ENCODE data around the gene ZFYVE21.

The ZFYVE21 gene

DNA sequence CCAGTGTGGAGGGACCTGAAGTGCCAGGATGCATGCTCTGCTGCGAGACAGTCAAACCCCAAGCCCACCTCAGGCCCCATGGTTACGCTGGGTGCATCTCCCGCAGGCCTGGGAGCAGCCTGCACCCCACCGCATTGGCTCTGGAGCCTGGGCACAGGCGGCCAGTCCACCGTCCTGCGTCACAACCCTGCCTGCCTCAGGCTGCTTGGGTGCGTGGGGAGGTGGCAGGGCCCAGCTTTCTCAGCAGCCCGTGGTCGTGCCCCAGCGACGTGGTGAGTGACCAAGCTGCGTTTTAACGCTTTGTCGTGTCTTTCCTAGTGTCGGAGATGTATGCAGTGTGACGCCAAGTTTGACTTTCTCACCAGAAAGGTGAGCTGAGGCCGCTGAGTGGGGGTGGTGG, 10.9 kb downstream of the ZFYVE21 start:
- no peaks in the 10 kb centered on the region for H3K27me3 ChIP-seq (replicated peaks)
- in situ Hi-C loops (cut with HindIII; ENCODE audit: low pct_ligation_motif_present, low sequenced_read_pairs) = no loop called here
- no peak overlapping the region for H3K27ac ChIP-seq
- H3K36me3 ChIP-seq (replicated peaks) = peaks cover 14% of the 10 kb centered on the region
- no peak for DNase-seq
- TF ChIP-seq, protein P1, sequence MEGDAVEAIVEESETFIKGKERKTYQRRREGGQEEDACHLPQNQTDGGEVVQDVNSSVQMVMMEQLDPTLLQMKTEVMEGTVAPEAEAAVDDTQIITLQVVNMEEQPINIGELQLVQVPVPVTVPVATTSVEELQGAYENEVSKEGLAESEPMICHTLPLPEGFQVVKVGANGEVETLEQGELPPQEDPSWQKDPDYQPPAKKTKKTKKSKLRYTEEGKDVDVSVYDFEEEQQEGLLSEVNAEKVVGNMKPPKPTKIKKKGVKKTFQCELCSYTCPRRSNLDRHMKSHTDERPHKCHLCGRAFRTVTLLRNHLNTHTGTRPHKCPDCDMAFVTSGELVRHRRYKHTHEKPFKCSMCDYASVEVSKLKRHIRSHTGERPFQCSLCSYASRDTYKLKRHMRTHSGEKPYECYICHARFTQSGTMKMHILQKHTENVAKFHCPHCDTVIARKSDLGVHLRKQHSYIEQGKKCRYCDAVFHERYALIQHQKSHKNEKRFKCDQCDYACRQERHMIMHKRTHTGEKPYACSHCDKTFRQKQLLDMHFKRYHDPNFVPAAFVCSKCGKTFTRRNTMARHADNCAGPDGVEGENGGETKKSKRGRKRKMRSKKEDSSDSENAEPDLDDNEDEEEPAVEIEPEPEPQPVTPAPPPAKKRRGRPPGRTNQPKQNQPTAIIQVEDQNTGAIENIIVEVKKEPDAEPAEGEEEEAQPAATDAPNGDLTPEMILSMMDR (IDR thresholded peaks at IDR 0.05; ENCODE audit: low read depth, low read length, missing control alignments) = no peak
- no peak overlapping the region for H3K4me3 ChIP-seq (ENCODE audit: low read depth, low read length)

DNA sequence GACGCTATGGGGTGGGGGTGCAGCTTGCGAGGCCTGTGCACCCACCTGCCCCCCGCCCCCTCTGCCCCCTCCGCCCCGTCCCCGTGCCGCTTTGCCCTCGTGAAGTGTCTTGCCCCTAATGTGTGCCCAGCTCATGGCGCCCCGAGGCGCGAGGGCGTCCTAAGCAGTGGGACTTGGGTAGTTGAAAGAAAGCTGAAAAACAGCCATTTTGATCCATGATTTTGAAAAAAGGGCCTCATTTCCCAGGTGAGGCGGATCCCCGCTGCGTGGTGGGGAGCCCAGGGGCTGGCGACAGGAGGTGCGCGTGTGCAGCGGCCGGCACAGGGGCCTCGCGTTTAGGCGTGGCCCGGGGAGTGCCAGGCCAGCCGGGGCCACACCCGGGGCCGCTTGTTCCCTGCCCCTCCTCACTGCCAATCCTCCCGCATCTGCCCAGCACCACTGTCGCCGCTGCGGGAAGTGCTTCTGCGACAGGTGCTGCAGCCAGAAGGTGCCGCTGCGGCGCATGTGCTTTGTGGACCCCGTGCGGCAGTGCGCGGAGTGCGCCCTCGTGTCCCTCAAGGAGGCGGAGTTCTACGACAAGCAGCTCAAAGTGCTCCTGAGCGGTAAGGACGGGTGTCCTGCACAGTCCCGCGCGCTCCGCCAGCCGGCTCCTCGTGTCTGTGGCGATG, 11.8 kb downstream of the ZFYVE21 start:
- TF ChIP-seq, protein P1 (IDR thresholded peaks at IDR 0.05; ENCODE audit: low read depth, low read length, missing control alignments) = no peak
- peaks cover 14% of the 10 kb centered on the region for H3K36me3 ChIP-seq (replicated peaks)
- in situ Hi-C loops (cut with HindIII; ENCODE audit: low pct_ligation_motif_present, low sequenced_read_pairs) = no loop called here
- no peak overlapping the region for H3K27ac ChIP-seq
- no peak for DNase-seq
- H3K4me3 ChIP-seq (ENCODE audit: low read depth, low read length) = no peak overlapping the region
- no peaks in the 10 kb centered on the region for H3K27me3 ChIP-seq (replicated peaks)

DNA sequence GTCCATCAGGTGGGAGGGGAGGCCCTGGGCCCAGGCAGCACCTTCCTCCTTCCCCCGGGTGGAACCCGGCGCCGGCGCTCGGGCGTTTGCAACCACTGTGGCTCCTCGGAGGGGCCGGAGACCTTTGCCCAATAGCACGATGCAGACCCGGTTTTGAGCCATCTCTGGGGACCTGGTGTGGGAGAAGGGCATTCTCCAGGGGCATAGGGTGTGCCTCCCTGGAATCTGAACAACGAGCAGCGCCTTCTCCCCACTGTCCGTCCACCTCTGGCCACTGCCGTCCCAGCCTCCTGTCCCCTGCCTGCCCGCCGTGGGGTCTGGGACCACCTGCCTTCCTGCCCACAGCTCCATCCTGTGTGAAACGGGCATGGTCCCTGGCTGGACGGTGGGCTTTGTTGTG, 12.5 kb downstream of the ZFYVE21 start:
- Histone ChIP-seq H3K4me3 (ENCODE audit: low read depth, low read length) (no peak overlapping the region), H3K27me3 (replicated peaks) (no peaks in the 10 kb centered on the region), H3K27ac (no peak overlapping the region), H3K36me3 (replicated peaks) (peaks cover 14% of the 10 kb centered on the region)
- no peak for DNase-seq
- TF ChIP-seq, protein P1 (IDR thresholded peaks at IDR 0.05; ENCODE audit: low read depth, low read length, missing control alignments) = no peak
- in situ Hi-C loops (cut with HindIII; ENCODE audit: low pct_ligation_motif_present, low sequenced_read_pairs) = no loop called here

DNA sequence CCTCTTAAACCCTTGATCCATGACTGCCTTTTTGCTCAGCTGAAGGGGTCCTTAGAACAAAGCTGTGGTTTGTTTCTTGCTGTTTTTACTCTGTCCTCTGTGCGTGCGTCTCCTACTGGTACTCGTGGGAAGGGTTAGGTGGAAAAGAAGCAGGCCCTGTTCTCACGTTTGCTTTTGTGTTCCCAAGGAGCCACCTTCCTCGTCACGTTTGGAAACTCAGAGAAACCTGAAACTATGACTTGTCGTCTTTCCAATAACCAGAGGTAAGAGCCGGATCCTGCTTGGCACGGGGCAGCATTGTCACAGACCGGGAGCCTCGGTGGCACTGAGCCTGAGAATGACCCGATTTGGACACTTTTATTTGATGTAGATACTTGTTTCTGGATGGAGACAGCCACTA, 13.1 kb downstream of the ZFYVE21 start:
- H3K27ac ChIP-seq = no peak overlapping the region
- no peaks in the 10 kb centered on the region for H3K27me3 ChIP-seq (replicated peaks)
- TF ChIP-seq, protein P1 (IDR thresholded peaks at IDR 0.05; ENCODE audit: low read depth, low read length, missing control alignments) = no peak
- no peak overlapping the region for H3K4me3 ChIP-seq (ENCODE audit: low read depth, low read length)
- peaks cover 14% of the 10 kb centered on the region for H3K36me3 ChIP-seq (replicated peaks)
- in situ Hi-C loops (cut with HindIII; ENCODE audit: low pct_ligation_motif_present, low sequenced_read_pairs) = no loop called here
- no peak for DNase-seq

DNA sequence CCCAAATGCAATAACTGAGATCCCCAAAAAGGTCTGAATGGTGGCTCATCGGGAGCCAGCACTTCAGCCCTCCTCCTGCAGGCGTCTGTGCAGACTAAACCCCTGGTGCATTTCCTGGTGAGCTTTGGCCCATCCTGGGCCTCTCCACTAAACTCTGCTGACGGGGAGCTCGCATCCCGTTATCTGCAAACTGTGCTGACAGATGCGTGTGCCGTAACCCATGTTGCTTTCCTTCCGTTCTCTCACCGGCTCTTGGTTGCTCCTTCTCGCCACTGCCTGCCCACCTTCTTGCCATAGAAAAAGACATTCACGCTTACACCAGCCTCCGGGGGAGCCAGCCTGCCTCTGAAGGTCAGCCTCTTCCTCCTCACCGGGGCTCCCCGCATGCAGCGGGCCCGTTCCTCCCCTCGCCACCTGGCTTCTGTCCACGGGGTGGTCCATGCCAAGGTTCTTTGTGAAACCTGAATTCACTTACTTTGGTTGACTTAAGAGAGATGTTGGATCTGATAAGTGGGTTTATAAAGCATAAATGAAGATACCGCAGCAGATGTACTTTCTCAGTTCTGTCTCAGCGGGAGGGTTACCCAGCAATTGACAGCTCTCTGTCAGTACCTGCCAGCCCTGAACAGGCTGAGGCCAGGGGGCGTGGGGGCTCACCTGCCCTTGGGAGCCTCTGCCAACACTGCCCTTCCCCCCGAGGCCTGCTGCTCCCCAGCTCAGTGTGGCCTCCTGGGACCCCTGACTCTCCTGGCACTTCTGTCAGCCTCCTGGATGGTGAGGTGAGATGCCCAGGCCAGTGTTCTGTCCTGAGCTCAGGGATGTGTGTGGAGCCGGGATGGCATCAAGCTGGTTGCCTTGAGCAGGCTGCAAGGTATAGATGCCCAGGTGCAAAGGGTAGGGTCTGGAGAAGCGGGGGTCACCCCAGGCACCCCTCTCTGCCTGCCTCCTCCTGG, 14.2 kb downstream of the ZFYVE21 start:
- no peaks in the 10 kb centered on the region for H3K27me3 ChIP-seq (replicated peaks)
- H3K36me3 ChIP-seq (replicated peaks) = peaks cover 14% of the 10 kb centered on the region
- H3K4me3 ChIP-seq (ENCODE audit: low read depth, low read length) = no peak overlapping the region
- in situ Hi-C loops (cut with HindIII; ENCODE audit: low pct_ligation_motif_present, low sequenced_read_pairs) = no loop called here
- TF ChIP-seq, protein P1 (IDR thresholded peaks at IDR 0.05; ENCODE audit: low read depth, low read length, missing control alignments) = no peak
- DNase-seq = no peak
- no peak overlapping the region for H3K27ac ChIP-seq

Measured in brain microvascular endothelial cell (primary cell).